ENCODE data around the gene RASA2. TPM values are rescaled to one million over a fixed set of nuclear protein-coding genes. Genes with fewer than 3 reads are reported as not detected.

The RASA2 gene
- total RNA-seq, 1 donor from 2014 or later = 15.1 TPM

GRCh38 chr3:141500397-141500796 is 13.6 kb downstream of the RASA2 start:
- TF ChIP-seq CTCF (conservative IDR thresholded peaks at IDR 0.05; ENCODE audit: low read depth, low read length) = no peak
- no peak overlapping the region for H3K4me3 ChIP-seq (ENCODE audit: low read depth, low read length)
- DNase-seq (ENCODE audit: low read depth) = no peak

- H3K4me3 ChIP-seq (ENCODE audit: low read depth, low read length) = no peak overlapping the region
- TF ChIP-seq CTCF (conservative IDR thresholded peaks at IDR 0.05; ENCODE audit: low read depth, low read length) = no peak
- DNase-seq (ENCODE audit: low read depth) = no peak
Measured at GRCh38 chr3:141505166-141505565, 18.3 kb downstream of the RASA2 start.

- no peak for TF ChIP-seq CTCF (conservative IDR thresholded peaks at IDR 0.05; ENCODE audit: low read depth, low read length)
- no peak overlapping the region for H3K4me3 ChIP-seq (ENCODE audit: low read depth, low read length)
- no peak for DNase-seq (ENCODE audit: low read depth)
Measured at GRCh38 chr3:141506071-141506470, 19.2 kb downstream of the RASA2 start.

GRCh38 chr3:141507392-141508066 is 20.7 kb downstream of the RASA2 start:
- no peak for TF ChIP-seq CTCF (conservative IDR thresholded peaks at IDR 0.05; ENCODE audit: low read depth, low read length)
- no peak for DNase-seq (ENCODE audit: low read depth)
- H3K4me3 ChIP-seq (ENCODE audit: low read depth, low read length) = no peak overlapping the region

GRCh38 chr3:141508067-141508436 is 21.2 kb downstream of the RASA2 start:
- TF ChIP-seq CTCF (conservative IDR thresholded peaks at IDR 0.05; ENCODE audit: low read depth, low read length) = no peak
- no peak for DNase-seq (ENCODE audit: low read depth)
- no peak overlapping the region for H3K4me3 ChIP-seq (ENCODE audit: low read depth, low read length)

- no peak for DNase-seq (ENCODE audit: low read depth)
- H3K4me3 ChIP-seq (ENCODE audit: low read depth, low read length) = no peak overlapping the region
- TF ChIP-seq CTCF (conservative IDR thresholded peaks at IDR 0.05; ENCODE audit: low read depth, low read length) = no peak
Measured at GRCh38 chr3:141511361-141511760, 24.5 kb downstream of the RASA2 start.

- no peak for TF ChIP-seq CTCF (conservative IDR thresholded peaks at IDR 0.05; ENCODE audit: low read depth, low read length)
- H3K4me3 ChIP-seq (ENCODE audit: low read depth, low read length) = no peak overlapping the region
- DNase-seq (ENCODE audit: low read depth) = no peak
Measured at GRCh38 chr3:141514382-141514781, 27.6 kb downstream of the RASA2 start.
